ENCODE data around the gene KIF12. TPM values are rescaled to one million over a fixed set of nuclear protein-coding genes. Genes with fewer than 3 reads are reported as not detected.

Gene KIF12
- total and polyA plus RNA-seq, 2 of the 8 experiments (the other 6 are each of a cell fraction or from before 2014, with no cell fraction given), result 2.9 to 3.9 TPM

DNA sequence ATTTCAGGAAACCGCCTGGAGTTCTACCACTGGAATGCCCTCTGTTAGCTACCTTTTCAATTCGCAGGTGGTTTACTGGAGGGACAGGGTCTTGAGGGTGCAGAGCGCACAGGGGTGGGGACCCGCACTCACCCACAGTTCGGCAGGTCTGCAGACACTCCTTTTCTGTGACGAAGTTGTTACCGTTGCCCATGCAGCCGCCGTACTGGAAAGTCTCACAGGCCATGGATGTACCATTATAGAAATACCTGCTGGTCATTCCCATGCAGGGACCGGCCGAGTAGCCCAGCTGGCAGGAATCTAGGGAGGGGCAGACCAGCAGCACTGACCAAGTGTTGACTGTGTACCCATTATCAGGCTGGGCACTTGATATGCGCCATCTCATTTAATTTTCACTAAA, 37.8 kb downstream of the KIF12 start:
- Histone ChIP-seq H3K23ac (ENCODE audit: insufficient read length) (no peak overlapping the region), H4K91ac (replicated peaks; ENCODE audit: insufficient read length, low read length) (no peak overlapping the region), H3K4ac (replicated peaks; ENCODE audit: insufficient read length, low read depth, low read length) (no peak overlapping the region), H4K20me1 (replicated peaks in 1 of 2; ENCODE audit: control insufficient read depth in 1 of 2, insufficient read depth in 2 of 2, low read length in 2 of 2) (no peaks in the 10 kb centered on the region), H3K79me1 (ENCODE audit: low read depth, low read length) (no peaks in the 10 kb centered on the region), H3K4me2 (ENCODE audit: insufficient read depth in 1 of 2, low read depth in 2 of 2, low read length in 2 of 2) (no peak overlapping the region), H3K23me2 (ENCODE audit: low read depth, low read length) (no peaks in the 10 kb centered on the region), H2BK12ac (ENCODE audit: low read depth, low read length) (no peak overlapping the region), H3K9me3 (ENCODE audit: insufficient read depth in 2 of 2, low read depth in 1 of 2, low read length in 1 of 2) (no peaks in the 10 kb centered on the region), H2BK15ac (ENCODE audit: low read length) (no peak overlapping the region), H2BK5ac (ENCODE audit: low read depth, low read length) (no peak overlapping the region), H4K8ac (ENCODE audit: extremely low read depth, insufficient read depth, low read length) (no peak overlapping the region), H4K5ac (ENCODE audit: insufficient read length, low read depth, low read length) (no peak overlapping the region), H3K18ac (ENCODE audit: extremely low read depth, low read length) (no peak overlapping the region), H3K36me3 (ENCODE audit: control insufficient read depth in 2 of 4, insufficient read depth in 4 of 4, low read length in 3 of 4) (no peaks in the 10 kb centered on the region), H3K27ac (ENCODE audit: low read depth, low read length) (no peak overlapping the region), H3K56ac (replicated peaks; ENCODE audit: insufficient read length, low read depth, low read length) (no peak overlapping the region), H2BK120ac (replicated peaks; ENCODE audit: low read depth, low read length) (no peak overlapping the region), H3K9ac (replicated peaks in 1 of 4; ENCODE audit: extremely low read depth in 1 of 4, low read depth in 3 of 4, low read length in 3 of 4) (no peak overlapping the region), H2AFZ (ENCODE audit: low read length) (no peak overlapping the region), H3K27me3 (replicated peaks in 1 of 4; ENCODE audit: control insufficient read depth in 3 of 4, extremely low read depth in 1 of 4, insufficient read depth in 3 of 4, low read length in 3 of 4) (no peaks in the 10 kb centered on the region), H2BK20ac (ENCODE audit: low read length) (no peak overlapping the region), H3K4me1 (replicated peaks in 1 of 4; ENCODE audit: control insufficient read depth in 3 of 4, insufficient read depth in 4 of 4, low read length in 3 of 4) (no peaks in the 10 kb centered on the region), H3K4me3 (ENCODE audit: extremely low read depth in 1 of 4, insufficient read depth in 2 of 4, low read depth in 3 of 4, low read length in 4 of 4) (no peak overlapping the region), H3K79me2 (ENCODE audit: control insufficient read depth in 1 of 2, insufficient read depth in 2 of 2, low read length in 2 of 2) (no peaks in the 10 kb centered on the region), H3K14ac (ENCODE audit: insufficient read length) (no peak overlapping the region), H2AK5ac (ENCODE audit: low read depth, low read length) (no peak overlapping the region)
- ChIA-PET CTCF (ENCODE audit: partially characterized antibody) (interaction anchor here (1.0 to 2.5 kb wide), 3 partner anchors 10 to 98 kb away, joined by 3 to 9 read pairs (median 4); no protein-coding TSS in a partner anchor), POLR2A (ENCODE audit: partially characterized antibody) (no interaction called here)
- DNase-seq (ENCODE audit: low read depth in 1 of 2, low spot score in 2 of 2) (no peak), FAIRE-seq (no peak)
- WGBS, 2 experiments (ENCODE audit: extremely low coverage in 1 of 2, insufficient coverage in 1 of 2, insufficient read length in 1 of 2, insufficient replicate concordance in 2 of 2, low coverage in 1 of 2, low lambda C conversion rate in 2 of 2, missing lambda C conversion rate in 1 of 2), result 93% methylated on average over 12 of the region's 12 CpGs; no CpG with 5 or more reads in 1 of the 2 experiments
- TF ChIP-seq GTF2F1 (IDR thresholded peaks at IDR 0.05; ENCODE audit: borderline replicate concordance, low read depth, low read length) (no peak), RBBP5 (IDR thresholded peaks at IDR 0.05; ENCODE audit: borderline replicate concordance, low read depth, low read length) (no peak), EP300 (IDR thresholded peaks at IDR 0.05; ENCODE audit: borderline replicate concordance in 1 of 2, low read depth in 2 of 2, low read length in 2 of 2) (no peak), GABPA (IDR thresholded peaks at IDR 0.05; ENCODE audit: borderline replicate concordance, insufficient read depth, low read length) (no peak), TEAD4 (IDR thresholded peaks at IDR 0.05; ENCODE audit: low read depth, low read length) (no peak), CBX5 (IDR thresholded peaks at IDR 0.05; ENCODE audit: low read depth, low read length) (no peak), BRCA1 (IDR thresholded peaks at IDR 0.05; ENCODE audit: low read depth, low read length) (no peak), KDM5A (IDR thresholded peaks at IDR 0.05; ENCODE audit: low read length) (no peak), NRF1 (IDR thresholded peaks at IDR 0.05; ENCODE audit: low read depth, low read length) (no peak), EZH2 (IDR thresholded peaks at IDR 0.05; ENCODE audit: low read depth, low read length, severe bottlenecking) (no peak), CHD1 (IDR thresholded peaks at IDR 0.05; ENCODE audit: low read depth, low read length) (no peak), SAP30 (IDR thresholded peaks at IDR 0.05; ENCODE audit: insufficient read depth, insufficient replicate concordance, low read length) (no peak), SP4 (IDR thresholded peaks at IDR 0.05; ENCODE audit: low read length) (no peak)
- TF ChIP-seq, protein P1, sequence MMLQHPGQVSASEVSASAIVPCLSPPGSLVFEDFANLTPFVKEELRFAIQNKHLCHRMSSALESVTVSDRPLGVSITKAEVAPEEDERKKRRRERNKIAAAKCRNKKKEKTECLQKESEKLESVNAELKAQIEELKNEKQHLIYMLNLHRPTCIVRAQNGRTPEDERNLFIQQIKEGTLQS (IDR thresholded peaks at IDR 0.05; ENCODE audit: insufficient read depth, low read depth, low read length), result no peak

All from H1 (cell line).